GM21717 (cell line): ENCODE results near the gene GNAI2.
"Not testable (repeated sequence)": the region's sequence is repeated elsewhere in the genome, so short reads cannot be mapped to it uniquely, and the experiment has no call there.

ENCODE experiments used
- ATAC-seq: cut with Tn5 transposase; IDR thresholded peaks from one replicate; pipeline ENCODE4 v1.9.1; 2021; ENCODE audit warnings: mild to moderate bottlenecking, moderate library complexity; ENCODE audit not compliant: unreplicated experiment

Gene GNAI2

DNA sequence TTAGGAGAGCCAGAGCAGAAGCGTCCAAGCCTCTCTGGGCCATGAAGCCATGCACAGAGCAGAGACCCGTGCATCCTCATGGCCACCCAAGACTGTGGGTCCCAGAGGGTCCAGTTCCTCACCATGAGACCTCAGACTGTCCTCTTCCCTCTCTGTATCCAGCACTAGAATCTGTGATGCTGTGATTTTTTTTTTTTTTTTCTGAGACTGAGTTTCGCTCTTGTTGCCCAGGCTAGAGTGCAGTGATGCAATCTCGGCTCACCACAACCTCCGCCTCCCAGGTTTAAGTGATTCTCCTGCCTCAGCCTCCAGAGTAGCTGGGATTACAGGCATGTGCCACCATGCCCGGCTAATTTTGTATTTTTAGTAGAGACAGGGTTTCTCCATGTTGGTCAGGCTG lies 8.8 kb downstream of the GNAI2 start:
- ATAC-seq: not testable (repeated sequence)

DNA sequence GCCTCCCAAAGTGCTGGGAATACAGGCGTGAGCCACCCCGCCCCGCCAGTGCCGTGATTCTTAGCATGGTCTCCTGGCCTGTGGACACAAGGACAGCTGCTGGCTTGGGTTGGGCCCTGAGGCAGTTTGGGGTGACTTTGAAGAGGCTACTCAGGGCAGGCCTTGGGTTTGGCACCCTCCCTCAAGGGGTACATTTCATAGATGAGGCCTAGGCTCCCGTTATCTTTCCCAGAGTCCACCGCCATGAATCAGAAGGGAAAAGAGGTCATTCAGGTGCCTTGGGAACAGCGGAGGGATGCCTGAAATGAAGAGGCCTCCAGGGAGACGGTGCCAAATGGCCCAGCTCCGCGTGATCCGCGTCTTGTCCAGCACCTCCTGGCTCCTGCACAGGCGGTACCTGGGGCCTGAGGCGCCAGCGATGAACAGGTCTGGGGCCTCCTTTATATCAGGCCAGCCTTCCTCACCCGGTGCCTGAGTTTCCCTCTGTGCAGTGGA lies 9.3 kb downstream of the GNAI2 start:
- ATAC-seq: no peak

DNA sequence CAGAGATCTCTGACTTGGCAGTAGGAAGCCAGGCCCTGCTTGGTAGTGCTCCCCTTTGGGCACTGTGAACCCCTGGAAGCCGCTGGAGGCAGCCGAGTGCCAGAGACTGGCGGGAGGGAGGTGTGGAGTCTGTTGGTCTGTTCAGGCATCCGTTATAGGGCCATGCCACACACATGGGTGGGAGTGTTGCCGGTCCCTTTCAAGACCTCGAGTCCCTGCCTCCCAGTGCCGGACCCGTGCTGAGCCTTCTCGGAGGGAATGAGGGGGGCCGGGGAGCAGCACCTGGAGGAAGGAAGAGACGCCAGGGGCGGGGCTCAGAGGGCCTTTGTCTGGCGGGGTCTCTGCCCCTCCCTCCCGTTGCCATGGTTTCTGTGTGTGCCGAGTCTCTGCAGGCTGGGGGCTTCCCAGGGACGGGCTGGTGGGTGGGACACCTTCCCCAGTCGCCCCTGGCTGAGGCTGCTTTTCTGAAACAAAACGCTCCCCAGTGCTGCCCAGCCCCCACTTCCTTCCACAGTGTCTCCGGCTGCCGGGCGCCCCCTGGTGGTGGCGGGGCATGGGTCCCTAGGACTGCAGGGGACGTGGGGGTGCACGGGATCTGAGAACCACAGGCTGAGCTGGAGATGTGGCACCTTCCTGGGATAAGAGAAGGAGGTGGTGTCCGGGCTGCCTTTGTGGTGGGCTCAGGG lies 10.0 kb downstream of the GNAI2 start:
- peak; percentile 57 for ATAC-seq

DNA sequence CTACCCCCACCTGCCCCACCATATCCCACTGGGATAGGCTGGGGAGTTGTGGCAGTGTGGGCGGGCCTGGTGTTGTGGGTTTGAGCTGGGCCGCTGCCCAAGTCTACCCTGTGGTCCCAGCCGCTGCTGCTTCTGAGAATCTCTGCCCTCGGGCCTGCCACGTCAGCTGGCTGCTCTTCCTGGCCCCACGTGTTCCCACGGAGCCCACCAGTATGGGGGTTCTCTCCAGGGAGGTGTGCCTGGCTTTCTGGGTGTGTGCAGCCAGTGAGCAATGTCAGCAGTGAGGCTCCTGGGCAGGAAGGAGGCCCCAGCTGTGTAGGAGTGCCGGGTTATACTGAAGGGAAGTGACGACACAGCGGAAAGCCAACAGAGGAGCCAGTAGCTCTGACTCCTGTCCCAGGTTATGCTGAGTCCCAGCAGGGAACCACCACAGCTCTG lies 10.5 kb downstream of the GNAI2 start:
- peak; percentile 23 for ATAC-seq

DNA sequence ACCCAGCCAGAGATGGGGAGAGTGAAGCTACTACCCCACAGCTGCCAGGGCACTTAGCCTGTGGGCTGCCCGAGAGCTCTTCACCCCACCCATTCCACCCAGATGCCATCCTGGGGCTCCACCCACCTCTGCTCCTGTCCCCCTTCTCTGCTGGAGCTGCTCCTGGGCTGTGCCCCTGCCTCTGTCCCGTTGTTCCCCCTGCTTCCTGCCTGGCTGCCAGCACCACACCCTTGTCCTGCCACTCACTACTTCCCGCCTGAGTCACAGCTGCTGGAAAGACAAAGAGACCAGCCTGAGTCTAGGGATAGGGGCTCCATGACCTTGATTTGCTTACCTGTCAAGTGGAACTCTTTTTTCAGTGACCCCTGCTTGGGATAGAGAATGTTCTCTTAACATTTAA lies 12.4 kb downstream of the GNAI2 start:
- ATAC-seq: no peak

DNA sequence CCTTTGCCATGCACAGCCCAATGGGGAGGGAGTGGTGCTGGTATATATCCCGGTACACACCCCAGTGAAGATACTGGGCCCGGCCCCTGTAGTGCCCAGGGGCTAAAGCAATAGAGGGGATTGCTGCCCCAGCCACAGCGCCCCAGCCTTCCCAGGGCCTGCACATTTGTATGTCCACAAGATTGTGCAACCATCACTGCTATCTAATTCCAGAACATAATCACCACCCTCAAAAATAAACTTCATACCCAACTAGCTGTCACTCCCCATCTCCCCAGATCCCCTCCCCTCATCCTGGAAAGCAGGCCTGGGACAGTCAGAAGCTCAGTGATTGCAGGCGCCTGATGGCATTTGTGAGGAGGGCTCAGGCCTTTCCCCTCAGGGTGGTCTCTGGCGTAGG lies 13.5 kb downstream of the GNAI2 start:
- no peak for ATAC-seq

DNA sequence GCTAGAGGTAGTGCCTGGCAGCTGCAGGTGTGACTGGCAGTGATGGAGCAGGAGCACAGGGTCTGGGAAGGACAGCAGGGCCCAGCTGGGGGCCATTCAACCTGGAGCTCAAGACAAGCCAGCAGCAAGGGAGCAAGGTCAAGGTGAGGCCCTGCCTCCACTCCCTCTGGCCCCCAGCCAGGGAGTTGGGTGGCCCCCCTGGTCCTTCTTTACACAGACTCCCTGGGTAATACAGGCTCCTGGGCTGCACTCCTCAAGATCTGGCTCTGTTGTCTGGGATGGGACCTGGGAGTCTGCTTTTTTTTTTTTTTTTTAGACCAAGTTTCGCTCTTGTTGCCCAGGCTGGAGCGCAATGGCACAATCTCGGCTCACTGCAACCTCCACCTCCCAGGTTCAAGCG lies 14.5 kb downstream of the GNAI2 start:
- ATAC-seq: no peak

DNA sequence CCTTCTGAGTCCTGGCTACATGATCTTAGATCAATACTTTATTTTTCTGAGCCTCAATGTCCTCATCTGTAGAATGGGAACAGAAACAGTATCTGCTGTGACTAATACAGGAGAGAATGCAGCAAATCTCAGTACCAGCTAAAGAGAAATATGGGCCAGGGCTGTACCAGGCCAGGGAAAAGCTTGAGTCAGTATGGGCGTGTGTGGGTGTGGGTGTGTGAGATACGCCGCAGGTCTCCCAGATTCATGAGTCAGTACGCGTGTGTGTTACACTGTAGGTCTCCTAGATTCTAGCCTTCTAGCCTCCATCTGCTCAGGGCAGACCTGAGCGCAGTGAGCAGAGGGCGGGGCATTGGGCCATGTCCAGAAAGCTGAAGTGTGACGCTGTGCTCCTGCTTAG lies 15.2 kb downstream of the GNAI2 start:
- no peak for ATAC-seq

DNA sequence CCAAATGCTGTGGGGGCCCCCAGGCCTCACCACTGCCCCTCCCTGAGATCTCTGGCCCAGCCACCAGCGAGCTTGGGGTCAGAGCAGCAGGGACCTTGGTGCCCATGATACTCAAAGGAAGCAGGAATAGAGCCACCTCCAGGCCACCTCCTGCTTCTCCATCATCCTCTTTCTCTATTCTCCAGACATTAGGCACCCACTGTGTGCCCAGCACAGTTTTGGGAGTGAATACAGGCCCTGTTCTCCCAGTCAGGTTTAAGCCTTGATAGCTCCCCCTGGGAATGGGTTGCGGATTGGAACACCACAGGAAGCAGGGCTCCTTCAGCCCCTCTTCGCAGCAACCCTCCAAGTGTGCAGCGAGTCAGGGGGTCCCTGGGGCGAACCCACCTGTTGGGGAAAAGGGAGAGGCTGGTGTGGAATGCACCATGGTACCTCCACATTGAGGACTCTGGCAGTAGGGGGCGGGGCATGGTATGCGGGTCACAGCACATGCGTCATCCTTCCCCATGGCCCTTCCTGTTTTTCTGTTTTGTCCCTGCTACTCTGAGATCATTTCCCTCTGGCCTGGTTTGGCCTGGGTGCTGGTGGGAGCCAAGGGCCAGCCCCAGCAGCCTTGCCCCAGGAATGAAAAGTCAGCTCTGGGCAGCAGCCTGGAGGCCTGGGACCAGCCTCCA lies 18.7 kb downstream of the GNAI2 start:
- no peak for ATAC-seq

DNA sequence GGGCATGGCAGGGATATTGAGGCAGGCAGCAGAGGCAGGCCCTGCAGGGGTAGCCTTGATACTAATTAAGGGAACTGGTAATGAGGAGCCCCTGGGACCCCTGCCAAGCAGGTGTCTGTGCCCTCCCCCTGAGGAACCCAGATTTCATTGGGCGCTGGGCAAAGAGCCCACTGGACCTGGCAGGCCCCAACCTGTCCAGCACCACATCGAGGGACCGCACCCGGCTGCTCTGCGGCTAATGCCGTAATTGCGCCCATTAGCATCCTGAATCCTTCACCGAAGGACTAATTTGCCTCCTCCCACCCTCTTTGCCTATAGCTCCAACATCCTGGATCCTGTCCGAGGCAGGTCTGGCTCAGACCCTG lies 19.2 kb downstream of the GNAI2 start:
- ATAC-seq: no peak

DNA sequence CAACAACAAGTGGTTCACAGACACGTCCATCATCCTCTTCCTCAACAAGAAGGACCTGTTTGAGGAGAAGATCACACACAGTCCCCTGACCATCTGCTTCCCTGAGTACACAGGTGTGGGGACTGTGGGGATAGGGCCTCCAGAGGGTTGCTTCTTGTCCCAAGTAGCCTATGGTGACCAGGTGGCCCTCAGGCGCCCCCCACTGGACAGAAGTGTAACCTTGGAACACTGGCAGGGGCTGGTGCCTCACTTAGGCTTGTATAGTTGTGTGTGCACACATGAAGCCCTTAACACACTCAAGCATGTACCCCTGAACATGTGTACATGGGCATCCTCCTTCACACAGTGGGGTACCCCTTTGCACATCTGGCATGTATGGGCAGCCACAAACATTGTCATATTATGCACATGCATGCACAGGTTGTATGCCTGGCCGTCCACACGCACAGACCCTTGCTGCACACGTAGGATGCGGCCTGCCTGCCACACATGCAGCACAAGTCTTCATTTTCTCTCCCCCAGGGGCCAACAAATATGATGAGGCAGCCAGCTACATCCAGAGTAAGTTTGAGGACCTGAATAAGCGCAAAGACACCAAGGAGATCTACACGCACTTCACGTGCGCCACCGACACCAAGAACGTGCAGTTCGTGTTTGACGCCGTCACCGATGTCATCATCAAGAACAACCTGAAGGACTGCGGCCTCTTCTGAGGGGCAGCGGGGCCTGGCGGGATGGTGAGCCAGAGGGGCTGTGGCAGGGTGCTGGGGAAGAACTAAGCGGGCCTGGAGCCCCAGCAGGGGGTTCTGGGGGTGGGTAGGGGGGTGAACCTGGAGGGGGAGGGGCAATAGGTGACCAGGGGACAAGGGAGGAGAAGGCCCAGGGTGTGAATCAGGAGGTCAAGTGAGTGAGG lies 21.2 kb downstream of the GNAI2 start:
- no peak for ATAC-seq

DNA sequence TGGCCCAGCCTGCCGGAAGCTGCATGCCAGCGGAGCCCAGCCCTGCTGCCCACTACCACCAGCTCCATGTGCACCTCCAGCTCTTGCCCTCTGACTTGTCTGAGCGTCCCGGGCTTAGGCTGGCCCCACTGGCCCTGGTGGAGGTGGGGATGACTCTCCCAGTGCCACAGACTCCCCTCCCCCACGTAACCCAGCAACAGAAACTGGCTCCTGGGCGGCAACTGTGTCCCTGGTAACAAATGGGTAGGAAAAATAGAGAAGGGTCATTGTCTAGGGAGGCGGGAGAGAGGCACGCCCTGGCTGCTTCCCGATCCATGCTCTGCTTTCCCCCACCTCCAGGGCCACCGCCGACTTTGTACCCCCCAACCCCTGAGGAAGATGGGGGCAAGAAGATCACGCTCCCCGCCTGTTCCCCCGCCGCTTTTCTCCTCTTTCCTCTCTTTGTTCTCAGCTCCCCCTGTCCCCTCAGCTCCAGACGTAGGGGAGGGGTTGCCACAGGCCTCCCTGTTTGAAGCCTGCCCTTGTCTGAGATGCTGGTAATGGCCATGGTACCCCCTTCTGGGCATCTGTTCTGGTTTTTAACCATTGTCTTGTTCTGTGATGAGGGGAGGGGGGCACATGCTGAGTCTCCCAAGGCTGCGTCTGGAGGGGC lies 22.2 kb downstream of the GNAI2 start:
- ATAC-seq: no peak

DNA sequence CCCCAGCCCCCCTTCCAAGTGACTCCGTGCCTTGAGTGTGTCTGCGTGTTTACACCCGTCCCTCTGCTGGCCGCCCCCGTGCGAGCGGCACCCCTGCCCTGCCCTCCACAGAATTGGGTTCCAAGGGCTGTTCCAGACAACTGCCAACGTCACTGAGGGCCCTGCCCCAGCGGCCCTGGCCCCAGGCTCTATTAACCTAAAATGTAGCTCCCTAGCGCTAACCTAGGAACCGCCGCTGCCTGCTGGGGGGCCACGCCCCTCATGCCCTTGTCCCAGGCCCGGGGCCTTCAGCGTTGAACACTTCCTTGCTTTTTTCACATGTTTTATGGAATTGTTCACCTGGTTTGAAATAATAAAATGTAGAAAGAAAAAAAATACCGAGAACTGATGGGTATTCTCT lies 23.0 kb downstream of the GNAI2 start:
- ATAC-seq: no peak

DNA sequence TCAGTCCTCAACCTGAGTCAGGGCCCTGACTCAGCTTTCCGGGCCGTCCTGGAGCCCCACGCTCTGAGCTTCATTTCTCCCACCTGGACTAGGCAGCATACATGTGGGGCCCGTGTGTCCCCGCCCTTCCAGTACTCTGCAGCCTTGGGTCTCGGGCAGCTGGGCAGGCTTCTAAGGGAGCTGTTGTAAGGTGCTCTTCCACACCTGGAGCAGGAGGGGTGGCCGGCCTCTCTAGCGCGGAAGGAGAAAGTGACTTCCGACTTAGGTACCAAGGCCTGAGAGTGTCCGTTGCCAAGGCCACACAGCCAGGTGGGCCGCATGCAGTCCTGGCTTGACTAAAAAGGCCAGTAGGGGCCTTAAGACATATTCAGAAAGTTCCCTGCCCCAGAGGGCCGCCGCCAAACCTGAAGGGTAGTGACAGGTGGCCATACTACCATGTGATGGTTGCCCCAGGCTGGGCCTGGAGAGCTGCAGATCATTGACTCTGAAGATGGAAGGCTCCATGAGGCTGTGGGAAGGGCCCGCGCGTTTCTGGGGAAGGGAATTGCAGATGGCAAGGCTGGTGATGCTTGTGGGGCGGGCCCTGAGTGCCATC lies 23.5 kb downstream of the GNAI2 start:
- peak; percentile 9 for ATAC-seq

DNA sequence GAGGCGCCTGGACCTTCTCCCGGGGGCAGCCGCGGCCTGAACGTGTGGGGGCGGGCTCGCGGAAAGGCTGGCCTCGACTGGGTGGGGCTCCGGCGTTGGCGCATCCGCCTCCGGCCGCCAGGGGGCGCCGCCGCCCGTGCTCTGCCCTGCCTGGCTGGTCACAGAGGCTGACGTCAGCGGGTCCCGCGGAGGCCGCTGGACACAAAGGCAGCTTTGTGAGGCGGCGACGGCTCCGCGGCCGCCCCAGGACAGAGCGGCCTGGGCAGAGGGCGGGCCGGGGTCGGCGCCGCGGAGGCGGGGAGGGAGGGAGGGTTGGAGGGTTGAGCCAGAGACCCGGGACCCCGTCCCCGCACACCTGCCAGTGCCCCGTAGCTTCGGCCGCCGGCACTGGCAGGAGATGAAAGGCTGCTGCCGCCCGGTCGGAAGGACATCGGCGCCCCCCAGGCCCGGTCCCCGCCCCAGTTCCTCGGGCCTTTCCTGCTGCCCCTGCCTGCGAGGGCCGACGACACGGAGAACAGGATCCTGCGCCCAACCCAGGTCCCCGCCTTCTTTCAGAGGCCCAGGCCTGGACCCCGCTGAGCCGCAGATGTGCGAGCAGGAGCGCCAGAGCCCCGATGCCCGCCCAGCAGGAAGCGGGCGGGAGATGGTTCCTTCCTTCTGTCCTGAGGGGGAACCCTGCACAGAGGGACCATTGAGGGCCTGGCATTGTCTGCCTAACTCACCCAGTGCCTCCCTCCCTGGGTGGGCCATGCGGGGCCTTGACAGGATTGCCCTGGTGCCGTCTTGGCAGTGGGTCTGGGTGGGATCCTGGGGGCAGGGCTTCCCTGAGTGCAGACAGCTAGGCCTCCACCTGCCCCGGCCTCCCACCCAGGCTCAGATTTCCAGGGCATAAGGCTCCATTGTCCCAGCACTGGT lies 24.3 kb downstream of the GNAI2 start:
- ATAC-seq: peak; percentile 76

DNA sequence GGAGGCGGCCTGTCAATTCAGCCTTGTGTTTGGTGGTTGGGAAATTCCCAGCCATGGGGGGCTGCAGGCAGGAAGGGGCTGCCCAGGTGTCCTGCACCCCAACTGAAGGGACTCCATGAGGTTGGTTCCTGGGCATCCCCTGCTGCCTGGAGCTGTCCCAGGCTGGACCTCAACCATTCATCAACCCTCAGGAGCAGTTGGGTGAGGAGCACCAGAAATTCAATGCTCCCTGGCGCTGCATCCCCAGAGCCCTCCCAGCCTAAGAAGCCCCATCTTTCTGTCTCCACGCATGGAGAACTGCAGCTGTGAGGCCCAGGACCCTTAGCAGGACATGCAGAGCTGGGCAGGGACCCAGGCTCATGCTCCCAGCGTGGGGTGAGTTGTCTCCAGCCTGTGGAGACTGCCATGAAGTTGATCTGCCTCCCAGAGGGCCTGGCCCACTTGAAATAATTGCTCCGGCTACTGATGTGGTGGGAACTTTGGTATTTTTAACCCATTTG lies 25.0 kb downstream of the GNAI2 start:
- ATAC-seq: no peak

DNA sequence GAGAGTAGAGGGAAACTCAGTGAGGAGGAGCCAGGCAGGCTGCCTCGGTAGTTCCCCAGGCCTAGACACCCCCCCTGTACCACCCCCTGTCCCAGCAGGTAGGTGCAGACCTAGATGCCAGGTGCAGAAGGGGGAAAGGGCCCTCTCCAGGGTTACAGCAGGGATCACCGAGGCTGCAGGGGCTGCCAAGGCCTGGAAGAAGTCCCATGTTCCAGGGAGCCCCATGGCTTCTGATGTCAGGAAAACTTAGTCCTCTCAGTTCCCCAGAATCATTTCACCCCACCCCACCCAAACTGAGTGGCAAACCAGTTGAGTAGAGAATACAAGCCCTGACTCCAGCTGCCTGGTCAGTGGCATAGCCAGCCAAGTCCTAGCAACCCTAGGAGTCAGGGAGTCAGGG lies 25.5 kb downstream of the GNAI2 start:
- no peak for ATAC-seq

DNA sequence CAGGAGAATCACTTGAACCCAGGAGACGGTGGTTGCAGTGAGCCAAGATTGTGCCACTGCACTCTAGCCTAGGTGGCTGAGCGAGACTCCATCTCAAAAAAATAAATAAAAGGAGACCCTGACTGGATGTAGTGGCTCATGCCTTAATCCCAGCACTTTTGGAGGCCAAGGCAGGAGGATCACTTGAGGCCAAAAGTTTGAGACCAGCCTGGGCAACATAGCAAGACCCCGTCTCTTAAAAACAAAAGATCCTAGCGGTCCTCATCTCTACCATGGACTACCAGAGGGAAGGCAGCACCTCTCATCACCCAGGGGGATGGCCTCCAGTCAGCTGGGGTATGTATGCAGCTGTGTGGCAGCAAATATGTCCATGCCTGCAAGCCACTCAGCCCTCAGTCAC lies 26.2 kb downstream of the GNAI2 start:
- not testable (repeated sequence) for ATAC-seq

DNA sequence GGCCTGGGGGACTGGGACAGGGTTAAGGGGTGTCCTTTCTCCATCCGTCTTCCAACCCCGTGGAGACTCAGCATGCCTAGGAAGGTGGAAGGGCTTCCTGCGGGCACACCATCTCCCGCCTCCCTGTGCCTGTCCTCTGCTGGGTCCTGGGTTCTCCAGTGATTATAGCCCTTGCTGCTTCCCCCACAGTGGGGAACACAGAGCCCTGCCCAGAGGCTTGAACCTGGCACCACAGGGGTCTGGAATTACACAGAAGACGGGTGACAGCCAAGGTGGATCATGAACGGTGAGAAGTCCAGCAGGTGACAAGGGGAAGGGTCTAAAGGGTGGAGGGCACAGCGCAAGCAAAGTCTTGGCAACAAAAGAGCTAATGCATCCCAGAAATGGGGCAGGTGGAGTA lies 26.8 kb downstream of the GNAI2 start:
- ATAC-seq: no peak
